Stimulated activated CD4-positive, alpha-beta T cell treated with anti-CD3 and anti-CD28 coated beads, Interleukin-4, amount 100 ng/mL, for 24 hours (primary cell): ENCODE data around the gene ABAT.

ENCODE experiments used
- DNase-seq: peaks from one replicate; pipeline ENCODE4 v3.0.0-alpha.2; 2020

Gene ABAT

DNA sequence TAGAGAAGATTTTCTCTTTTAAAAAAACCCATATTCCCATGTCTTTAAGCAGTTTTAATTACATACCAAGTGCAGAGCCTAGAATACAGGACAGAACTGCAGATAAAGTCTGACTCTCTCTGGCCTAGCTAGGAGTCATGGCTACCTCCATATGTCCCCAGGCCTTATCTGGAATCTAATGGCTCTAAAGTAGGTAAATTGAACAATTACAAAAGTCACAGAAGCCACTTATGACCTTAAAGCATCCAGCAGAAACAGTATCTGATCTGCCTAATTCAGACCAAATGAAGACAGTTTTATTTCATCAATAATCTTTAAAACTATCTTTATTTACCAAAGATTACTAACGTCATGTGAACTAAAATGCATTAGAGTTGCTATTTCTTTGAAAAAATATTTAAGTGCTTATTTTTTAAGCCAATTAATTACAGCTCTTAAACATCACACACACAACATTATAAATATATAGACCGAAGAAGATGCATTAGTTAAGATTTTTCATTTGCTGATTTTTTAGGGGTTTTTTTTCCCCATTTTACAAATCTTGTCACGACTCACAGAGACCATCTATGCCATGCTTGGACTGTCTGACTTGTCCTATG, 152.0 kb downstream of the ABAT start:
- no peak for DNase-seq

DNA sequence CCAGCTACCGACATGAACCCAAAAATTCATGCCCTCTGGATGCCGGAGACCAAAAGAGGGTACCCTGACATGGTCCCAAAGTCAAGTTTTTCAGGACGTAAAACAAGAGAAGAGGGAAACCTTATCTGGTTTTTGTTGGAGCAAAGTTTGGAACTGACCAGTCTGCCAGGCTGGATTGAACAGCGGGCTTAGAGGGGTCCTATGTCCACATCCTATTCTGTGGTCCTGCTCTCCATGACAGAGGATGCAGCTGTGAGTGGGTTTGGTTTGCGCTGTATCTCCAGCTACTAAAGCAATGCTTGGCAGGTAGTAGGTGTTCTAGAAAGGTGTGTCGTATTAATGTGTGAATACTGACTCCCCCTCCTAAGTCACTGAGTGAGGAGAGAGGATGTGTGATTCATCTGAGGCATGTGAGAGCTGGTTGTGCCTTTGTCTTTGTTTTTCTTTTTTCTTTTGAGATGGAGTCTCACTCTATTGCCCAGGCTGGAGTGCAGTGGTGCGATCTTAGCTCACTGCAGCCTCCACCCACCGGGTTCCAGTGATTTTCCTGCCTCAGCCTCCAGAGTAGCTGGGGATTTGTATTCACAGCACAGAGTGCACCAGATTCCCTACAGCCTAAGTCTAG, 154.2 kb downstream of the ABAT start:
- no peak for DNase-seq

DNA sequence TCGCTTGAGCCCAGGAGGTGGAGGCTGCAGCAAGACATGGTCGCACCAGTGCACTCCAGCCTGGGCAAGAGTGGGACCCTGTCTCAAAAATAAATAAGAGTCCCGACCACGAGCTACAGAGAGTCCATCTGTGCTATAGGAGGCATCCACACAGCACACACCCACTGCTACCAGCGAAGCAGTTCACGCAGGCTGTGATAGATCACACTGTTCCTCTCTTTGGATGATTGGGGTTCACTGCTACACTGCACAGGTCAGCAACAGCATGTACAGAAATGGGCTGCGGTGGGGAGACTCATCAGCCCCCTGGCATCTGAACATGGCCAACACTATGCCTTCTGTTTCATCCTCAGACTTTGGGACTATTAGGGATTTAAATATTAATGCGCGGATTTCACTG, 157.0 kb downstream of the ABAT start:
- DNase-seq: no peak

DNA sequence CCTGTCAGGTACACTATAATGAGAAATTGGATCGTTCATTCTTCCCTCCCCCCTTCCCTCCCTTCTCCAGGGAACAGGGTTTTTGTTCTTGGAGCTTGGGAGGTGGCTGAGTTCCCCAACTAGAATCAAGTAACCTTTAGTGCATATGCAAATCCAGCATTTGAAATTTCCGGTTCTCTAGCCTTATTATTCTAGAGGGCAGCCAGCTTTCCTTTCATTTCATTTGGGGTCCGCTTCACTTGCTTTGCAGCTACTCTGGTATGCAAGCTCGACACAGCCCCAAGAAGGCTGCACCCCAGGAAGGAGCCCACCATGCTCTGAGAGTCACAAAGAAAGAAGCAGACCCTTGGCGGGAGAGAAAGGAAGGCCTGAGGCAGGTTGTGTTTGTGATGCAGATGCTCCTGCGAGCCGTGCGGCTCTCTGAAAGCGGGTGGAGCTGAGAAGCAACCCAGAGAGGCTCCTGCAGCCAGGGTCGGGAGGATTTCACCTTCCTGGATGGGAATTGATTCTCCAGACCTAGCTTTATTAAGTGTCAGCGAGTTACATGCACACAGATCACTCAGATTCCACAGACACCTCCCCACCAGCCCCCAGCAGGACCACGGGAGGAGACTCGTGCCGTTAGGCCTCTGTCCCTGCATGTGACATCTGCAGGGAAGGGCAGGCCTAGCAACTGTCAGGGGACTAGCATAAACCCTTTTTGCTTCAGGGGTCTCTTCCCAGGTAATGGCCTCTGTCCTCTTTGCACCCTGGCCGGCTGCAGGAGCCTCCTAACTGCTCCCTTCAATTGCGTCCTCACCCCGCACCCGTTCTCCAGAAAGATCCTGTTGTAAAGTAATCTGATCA, 157.7 kb downstream of the ABAT start:
- DNase-seq: no peak

DNA sequence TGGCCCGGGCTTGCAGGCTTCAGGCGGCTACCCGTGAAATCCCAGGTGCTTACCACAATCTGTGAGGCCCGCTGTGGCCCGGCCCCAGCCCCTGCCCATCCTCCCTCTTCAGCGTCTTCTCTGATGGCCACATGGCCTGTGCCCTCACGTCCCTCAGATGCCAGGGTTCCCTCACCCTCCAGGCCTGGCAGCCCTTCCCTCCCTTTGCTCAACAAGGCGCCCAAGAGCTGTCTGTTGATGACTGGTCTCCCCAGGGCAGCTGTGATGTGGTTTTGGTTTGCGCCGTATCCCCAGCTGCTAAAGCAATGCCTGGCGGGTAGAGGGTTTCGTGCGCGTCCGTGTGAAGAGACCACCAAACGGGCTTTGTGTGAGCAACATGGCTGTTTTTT, 158.3 kb downstream of the ABAT start:
- DNase-seq: no peak
